Measurements from ENCODE around the gene LRRC30. TPM values are rescaled to one million over a fixed set of nuclear protein-coding genes. Genes with fewer than 3 reads are reported as not detected.

LRRC30 gene
- not detected for total RNA-seq

- Histone ChIP-seq H3K27ac (no peak within 1 kb of the TSS), H3K9me3 (no peaks in the 10 kb centered on the region), H3K4me1 (peaks cover 0 to 22% of the 10 kb centered on the region in 2 donors), H3K4me3 (no peak within 1 kb of the TSS), H3K27me3 (no peaks in the 10 kb centered on the region), H3K36me3 (no peaks in the 10 kb centered on the region)
- DNase-seq (ENCODE audit: low spot score): no peak
- TF ChIP-seq CTCF (IDR thresholded peaks at IDR 0.05): no peak
Measured at GRCh38 chr18:7230626-7231349, at the start of gene LRRC30. Gene LRRC30, plus strand, starts transcription at chr18:7231089. Its CDS starts 50 bp downstream, at chr18:7231139.

- TF ChIP-seq CTCF (IDR thresholded peaks at IDR 0.05): no peak
- H3K4me3 ChIP-seq: no peak overlapping the region
- no peaks in the 10 kb centered on the region for H3K27me3 ChIP-seq
- no peaks in the 10 kb centered on the region for H3K4me1 ChIP-seq
- H3K36me3 ChIP-seq: no peaks in the 10 kb centered on the region
- H3K9me3 ChIP-seq: no peaks in the 10 kb centered on the region
- DNase-seq (ENCODE audit: low spot score): no peak
- H3K27ac ChIP-seq: no peak overlapping the region
Measured at GRCh38 chr18:7185701-7186100, 45.2 kb upstream of the LRRC30 start.

GRCh38 chr18:7190547-7191156 lies 40.2 kb upstream of the LRRC30 start:
- Histone ChIP-seq H3K27me3 (no peaks in the 10 kb centered on the region), H3K27ac (no peak overlapping the region), H3K4me1 (no peaks in the 10 kb centered on the region), H3K9me3 (no peaks in the 10 kb centered on the region), H3K36me3 (no peaks in the 10 kb centered on the region), H3K4me3 (no peak overlapping the region)
- no peak for DNase-seq (ENCODE audit: low spot score)
- no peak for TF ChIP-seq CTCF (IDR thresholded peaks at IDR 0.05)

GRCh38 chr18:7191736-7192135 lies 39.2 kb upstream of the LRRC30 start:
- Histone ChIP-seq H3K9me3 (no peaks in the 10 kb centered on the region), H3K27me3 (no peaks in the 10 kb centered on the region), H3K4me3 (no peak overlapping the region), H3K36me3 (no peaks in the 10 kb centered on the region), H3K27ac (no peak overlapping the region), H3K4me1 (no peaks in the 10 kb centered on the region)
- no peak for DNase-seq (ENCODE audit: low spot score)
- TF ChIP-seq CTCF (IDR thresholded peaks at IDR 0.05): no peak

GRCh38 chr18:7195266-7195665 lies 35.6 kb upstream of the LRRC30 start:
- no peaks in the 10 kb centered on the region for H3K27me3 ChIP-seq
- no peak for TF ChIP-seq CTCF (IDR thresholded peaks at IDR 0.05)
- no peaks in the 10 kb centered on the region for H3K4me1 ChIP-seq
- no peak overlapping the region for H3K27ac ChIP-seq
- DNase-seq (ENCODE audit: low spot score): no peak
- H3K9me3 ChIP-seq: no peaks in the 10 kb centered on the region
- no peaks in the 10 kb centered on the region for H3K36me3 ChIP-seq
- no peak overlapping the region for H3K4me3 ChIP-seq
